ENCODE data around the gene CHRNA4. TPM values are rescaled to one million over a fixed set of nuclear protein-coding genes. Genes with fewer than 3 reads are reported as not detected.

Gene CHRNA4
- total and polyA plus RNA-seq, 2 of the 4 experiments (the other 2 are of a cell fraction), result not detected

DNA sequence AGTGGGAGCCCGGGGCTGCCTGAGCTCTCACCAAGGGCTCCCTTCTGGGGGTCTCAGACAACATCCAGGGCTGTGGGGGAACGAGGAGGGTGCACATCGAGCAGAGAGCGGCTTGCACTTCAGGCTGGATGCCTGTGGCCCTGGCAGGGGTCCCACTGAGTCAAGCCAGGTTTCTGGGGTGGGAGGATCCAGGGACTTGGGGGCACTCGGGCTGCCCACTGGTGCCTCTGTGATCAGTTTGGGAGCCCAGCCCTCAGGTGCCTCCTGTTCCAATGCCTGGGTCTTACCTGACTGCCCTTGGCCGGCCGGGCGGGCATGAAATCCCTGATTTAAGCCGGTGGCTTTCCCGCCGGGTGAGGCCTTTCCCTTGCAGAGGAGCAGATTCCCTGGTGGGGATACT is 67.7 kb downstream of the CHRNA4 start:
- POLR2A ChIA-PET (ENCODE audit: unreplicated experiment), result no interaction called here
- no peak overlapping the region for H4K8ac ChIP-seq (ENCODE audit: low read depth in 2 of 2, low read length in 2 of 2)
- no peak overlapping the region for H3K4me3 ChIP-seq (ENCODE audit: insufficient read depth, low read depth, low read length)
- no peaks in the 10 kb centered on the region for H3K4me1 ChIP-seq (ENCODE audit: control insufficient read depth, insufficient read depth, low read length)
- H3K9me3 ChIP-seq (ENCODE audit: control insufficient read depth, insufficient read depth, low read length), result no peaks in the 10 kb centered on the region
- no peak overlapping the region for H3K56ac ChIP-seq (ENCODE audit: extremely low read depth, insufficient read depth, low read length)
- H2BK120ac ChIP-seq (ENCODE audit: low read depth, low read length), result no peak overlapping the region
- H4K20me1 ChIP-seq (ENCODE audit: insufficient read depth, low read length), result peaks cover 42% of the 10 kb centered on the region
- no peak for ATAC-seq (ENCODE audit: low read depth)
- no peak overlapping the region for H2AK9ac ChIP-seq (replicated peaks; ENCODE audit: low read depth, low read length, poor library complexity)
- 0 out of 4 replicates have a peak, but pooled peaks cover 0 to 10% of the 10 kb centered on the region in 2 experiments for H3K79me1 ChIP-seq (ENCODE audit: low read depth in 1 of 2, low read length in 2 of 2)
- H4K91ac ChIP-seq (ENCODE audit: insufficient read depth, low read depth, low read length), result no peak overlapping the region
- no peak overlapping the region for H3K9ac ChIP-seq (ENCODE audit: low read depth, low read length)
- no peak overlapping the region for H3K18ac ChIP-seq (ENCODE audit: low read depth, low read length)
- peaks cover 14% of the 10 kb centered on the region for H3K36me3 ChIP-seq (ENCODE audit: control insufficient read depth, insufficient read depth, low read length)
- DNase-seq, result no peak
- in situ Hi-C loops (cut with MboI; ENCODE audit: low sequenced_read_pairs), result no loop called here
- no peak overlapping the region for H3K14ac ChIP-seq (replicated peaks; ENCODE audit: low read depth, low read length)
- H2BK15ac ChIP-seq (ENCODE audit: low read depth, low read length), result no peak overlapping the region
- no peak overlapping the region for H3K23ac ChIP-seq (ENCODE audit: low read depth, low read length)
- no peak overlapping the region for H3K4ac ChIP-seq (ENCODE audit: low read depth, low read length)
- no peak overlapping the region for H2AK5ac ChIP-seq (ENCODE audit: low read depth, low read length)
- no peak overlapping the region for H2BK20ac ChIP-seq (ENCODE audit: low read depth, low read length)
- no TSS peak for BruUV-seq (replicated peaks)
- H4K5ac ChIP-seq (ENCODE audit: low read depth, low read length), result no peak overlapping the region
- no peak overlapping the region for H2AFZ ChIP-seq (replicated peaks; ENCODE audit: low read length, poor library complexity)
- H3K27me3 ChIP-seq (ENCODE audit: control insufficient read depth, insufficient read depth, low read length), result peaks cover 30% of the 10 kb centered on the region
- WGBS, 2 experiments (ENCODE audit: extremely low coverage in 2 of 2, insufficient read length in 1 of 2), result 42% methylated on average over 3 of the region's 11 CpGs; no CpG with 5 or more reads in 1 of the 2 experiments
- H3K4me2 ChIP-seq (ENCODE audit: low read depth, low read length), result no peak overlapping the region
- no peak overlapping the region for H2BK5ac ChIP-seq (ENCODE audit: low read depth, low read length, poor library complexity, severe bottlenecking)
- no peaks in the 10 kb centered on the region for H3K9me1 ChIP-seq (ENCODE audit: insufficient read depth, low read length)
- CTCF ChIA-PET, result no interaction called here
- TF ChIP-seq SMC3 (IDR thresholded peaks at IDR 0.05; ENCODE audit: low read depth, low read length) (no peak), MAZ (IDR thresholded peaks at IDR 0.05; ENCODE audit: borderline replicate concordance, low read depth, low read length) (no peak), BHLHE40 (IDR thresholded peaks at IDR 0.05; ENCODE audit: low read depth, low read length) (no peak), POLR2A (IDR thresholded peaks at IDR 0.05; ENCODE audit: low read depth, low read length) (no peak), CHD1 (IDR thresholded peaks at IDR 0.05; ENCODE audit: low read depth, low read length) (no peak), FOS (IDR thresholded peaks at IDR 0.05; ENCODE audit: low read depth, low read length) (no peak)
- TF ChIP-seq, protein P1, sequence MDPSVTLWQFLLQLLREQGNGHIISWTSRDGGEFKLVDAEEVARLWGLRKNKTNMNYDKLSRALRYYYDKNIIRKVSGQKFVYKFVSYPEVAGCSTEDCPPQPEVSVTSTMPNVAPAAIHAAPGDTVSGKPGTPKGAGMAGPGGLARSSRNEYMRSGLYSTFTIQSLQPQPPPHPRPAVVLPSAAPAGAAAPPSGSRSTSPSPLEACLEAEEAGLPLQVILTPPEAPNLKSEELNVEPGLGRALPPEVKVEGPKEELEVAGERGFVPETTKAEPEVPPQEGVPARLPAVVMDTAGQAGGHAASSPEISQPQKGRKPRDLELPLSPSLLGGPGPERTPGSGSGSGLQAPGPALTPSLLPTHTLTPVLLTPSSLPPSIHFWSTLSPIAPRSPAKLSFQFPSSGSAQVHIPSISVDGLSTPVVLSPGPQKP (IDR thresholded peaks at IDR 0.05; ENCODE audit: borderline replicate concordance, low read depth, low read length), result no peak
- intact Hi-C loops (cut with micrococcal nuclease), result no loop called here
- dilution Hi-C loops (cut with HindIII; ENCODE audit: low sequenced_read_pairs, unreplicated experiment), result no loop called here
- no peak overlapping the region for H3K27ac ChIP-seq (ENCODE audit: insufficient read depth, low read length)

Small RNA genes lying within 50 kb of the gene (microRNA-seq; reads per million reads assigned to microRNA genes)
- 5.2 reads per million for gene RNU6-994P (ENCODE audit: insufficient read depth, insufficient read length)

Small RNA genes lying within 50 kb of the gene (small RNA-seq; reads per million reads assigned to genes)
- gene RNU6-994P, result 0 to 22.9 (median 0.17) reads per million in 5 experiments

Other genes with a start within 250 kb of the CHRNA4 start
- gene YTHDF1, start 145.2 kb downstream of the CHRNA4 start, total RNA-seq (2012; rRNA removed), result 10.9 and 13.9 TPM in 2 replicates
- gene YTHDF1, start 145.2 kb downstream of the CHRNA4 start, polyA plus RNA-seq (2012; rRNA removed), result 21.3 and 22.6 TPM in 2 replicates
- gene BIRC7, start 125.4 kb downstream of the CHRNA4 start, total RNA-seq (2012; rRNA removed), result not detected in 2 replicates
- not detected in 2 replicates for gene BIRC7, start 125.4 kb downstream of the CHRNA4 start, polyA plus RNA-seq (2012; rRNA removed)
- gene NKAIN4, start 106.9 kb downstream of the CHRNA4 start, total RNA-seq (2012; rRNA removed), result not detected in 2 replicates
- not detected in 2 replicates for gene NKAIN4, start 106.9 kb downstream of the CHRNA4 start, polyA plus RNA-seq (2012; rRNA removed)
- 54.7 and 59.1 TPM in 2 replicates for gene ARFGAP1, start 88.5 kb downstream of the CHRNA4 start, total RNA-seq (2012; rRNA removed)
- gene ARFGAP1, start 88.5 kb downstream of the CHRNA4 start, polyA plus RNA-seq (2012; rRNA removed), result 194 and 203 TPM in 2 replicates
- gene COL20A1, start 68.2 kb downstream of the CHRNA4 start, total RNA-seq (2012; rRNA removed), result not detected in 2 replicates
- not detected in 2 replicates for gene COL20A1, start 68.2 kb downstream of the CHRNA4 start, polyA plus RNA-seq (2012; rRNA removed)
- gene KCNQ2, start 111.3 kb upstream of the CHRNA4 start, total RNA-seq (2012; rRNA removed), result not detected in 2 replicates
- gene KCNQ2, start 111.3 kb upstream of the CHRNA4 start, polyA plus RNA-seq (2012; rRNA removed), result 0.02 TPM in 1 of 2 replicates, not detected in the other
- gene EEF1A2, start 137.7 kb upstream of the CHRNA4 start, total RNA-seq (2012; rRNA removed), result 1.3 and 2.2 TPM in 2 replicates
- 3.2 and 4.6 TPM in 2 replicates for gene EEF1A2, start 137.7 kb upstream of the CHRNA4 start, polyA plus RNA-seq (2012; rRNA removed)
- 12.9 and 17.2 TPM in 2 replicates for gene PPDPF, start 159.4 kb upstream of the CHRNA4 start, total RNA-seq (2012; rRNA removed)
- 171 and 200 TPM in 2 replicates for gene PPDPF, start 159.4 kb upstream of the CHRNA4 start, polyA plus RNA-seq (2012; rRNA removed)
- gene PTK6, start 176.0 kb upstream of the CHRNA4 start, total RNA-seq (2012; rRNA removed), result not detected in 2 replicates
- 0.07 TPM in 1 of 2 replicates, not detected in the other for gene PTK6, start 176.0 kb upstream of the CHRNA4 start, polyA plus RNA-seq (2012; rRNA removed)
- not detected in 2 replicates for gene SRMS, start 186.4 kb upstream of the CHRNA4 start, total RNA-seq (2012; rRNA removed)
- gene SRMS, start 186.4 kb upstream of the CHRNA4 start, polyA plus RNA-seq (2012; rRNA removed), result not detected in 2 replicates
- gene FNDC11, start 192.8 kb upstream of the CHRNA4 start, total RNA-seq (2012; rRNA removed), result 0.28 and 0.36 TPM in 2 replicates
- gene FNDC11, start 192.8 kb upstream of the CHRNA4 start, polyA plus RNA-seq (2012; rRNA removed), result 1.0 and 1.6 TPM in 2 replicates
- gene HELZ2, start 212.9 kb upstream of the CHRNA4 start, total RNA-seq (2012; rRNA removed), result 4.2 and 4.7 TPM in 2 replicates
- gene HELZ2, start 212.9 kb upstream of the CHRNA4 start, polyA plus RNA-seq (2012; rRNA removed), result 10.6 and 12.2 TPM in 2 replicates